Endothelial cell (in vitro differentiated cells): ENCODE measurements around the gene RASA1. TPM values are rescaled to one million over a fixed set of nuclear protein-coding genes. Genes with fewer than 3 reads are reported as not detected.

ENCODE experiments used
- DNase-seq: peaks from one replicate; pipeline ENCODE4 v3.0.0; 2021; ENCODE audit warnings: low spot score
- H3K27ac Mint-ChIP-seq: one replicate; pipeline ENCODE4 v1.8.0; 2021; ENCODE audit warnings: mixed read lengths, inconsistent platforms; ENCODE audit not compliant: unreplicated experiment
- H3K27me3 Mint-ChIP-seq: one replicate; pipeline ENCODE4 v1.8.0; 2021; ENCODE audit warnings: mild to moderate bottlenecking, moderate library complexity, mixed read lengths, inconsistent platforms; ENCODE audit not compliant: unreplicated experiment
- H3K36me3 Mint-ChIP-seq: one replicate; pipeline ENCODE4 v1.8.0; 2021; ENCODE audit warnings: mild to moderate bottlenecking, low read depth, mixed read lengths, inconsistent platforms; ENCODE audit not compliant: unreplicated experiment
- H3K4me1 Mint-ChIP-seq: one replicate; pipeline ENCODE4 v1.8.0; 2021; ENCODE audit warnings: mild to moderate bottlenecking, mixed read lengths, inconsistent platforms; ENCODE audit not compliant: unreplicated experiment
- H3K4me3 Mint-ChIP-seq: one replicate; pipeline ENCODE4 v1.8.0; 2021; ENCODE audit warnings: mild to moderate bottlenecking, mixed read lengths, inconsistent platforms; ENCODE audit not compliant: unreplicated experiment
- H3K9me3 Mint-ChIP-seq: one replicate; pipeline ENCODE4 v1.8.0; 2021; ENCODE audit warnings: mixed read lengths, inconsistent platforms; ENCODE audit not compliant: unreplicated experiment
- total RNA-seq: library from RNA; stranded (reverse); fragmentation: NEBNext Ultra II Directional; extraction: Animal tissue kit (Norgen Biotek cat#: 25700); gene quantifications from one replicate; pipeline ENCODE4 v1.2.1, GENCODE V29; 2021; ENCODE audit not compliant: unreplicated experiment
- TF ChIP-seq, protein P1 (sequence below): fragments of 200-600 bp; sonication (generic); IDR thresholded peaks from one replicate; pipeline ENCODE4 v1.5.0; 2021; ENCODE audit warnings: antibody characterized with exemption; ENCODE audit not compliant: unreplicated experiment

Gene RASA1
- total RNA-seq, 1 donor from 2014 or later: 48.7 TPM

GRCh38 chr5:87418506-87418905, 150.8 kb downstream of the RASA1 start:
- TF ChIP-seq, protein P1, sequence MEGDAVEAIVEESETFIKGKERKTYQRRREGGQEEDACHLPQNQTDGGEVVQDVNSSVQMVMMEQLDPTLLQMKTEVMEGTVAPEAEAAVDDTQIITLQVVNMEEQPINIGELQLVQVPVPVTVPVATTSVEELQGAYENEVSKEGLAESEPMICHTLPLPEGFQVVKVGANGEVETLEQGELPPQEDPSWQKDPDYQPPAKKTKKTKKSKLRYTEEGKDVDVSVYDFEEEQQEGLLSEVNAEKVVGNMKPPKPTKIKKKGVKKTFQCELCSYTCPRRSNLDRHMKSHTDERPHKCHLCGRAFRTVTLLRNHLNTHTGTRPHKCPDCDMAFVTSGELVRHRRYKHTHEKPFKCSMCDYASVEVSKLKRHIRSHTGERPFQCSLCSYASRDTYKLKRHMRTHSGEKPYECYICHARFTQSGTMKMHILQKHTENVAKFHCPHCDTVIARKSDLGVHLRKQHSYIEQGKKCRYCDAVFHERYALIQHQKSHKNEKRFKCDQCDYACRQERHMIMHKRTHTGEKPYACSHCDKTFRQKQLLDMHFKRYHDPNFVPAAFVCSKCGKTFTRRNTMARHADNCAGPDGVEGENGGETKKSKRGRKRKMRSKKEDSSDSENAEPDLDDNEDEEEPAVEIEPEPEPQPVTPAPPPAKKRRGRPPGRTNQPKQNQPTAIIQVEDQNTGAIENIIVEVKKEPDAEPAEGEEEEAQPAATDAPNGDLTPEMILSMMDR: no peak
- H3K4me1 Mint-ChIP-seq: no peaks in the 10 kb centered on the region
- H3K27ac Mint-ChIP-seq: no peak overlapping the region
- DNase-seq: no peak
- H3K27me3 Mint-ChIP-seq: no peaks in the 10 kb centered on the region
- no peak overlapping the region for H3K4me3 Mint-ChIP-seq
- H3K9me3 Mint-ChIP-seq: no peaks in the 10 kb centered on the region
- H3K36me3 Mint-ChIP-seq: no peaks in the 10 kb centered on the region

GRCh38 chr5:87421307-87421706, 153.6 kb downstream of the RASA1 start:
- Mint-ChIP-seq H3K4me3 (no peak overlapping the region), H3K9me3 (no peaks in the 10 kb centered on the region), H3K27ac (no peak overlapping the region), H3K4me1 (no peaks in the 10 kb centered on the region), H3K27me3 (peaks cover 2% of the 10 kb centered on the region), H3K36me3 (no peaks in the 10 kb centered on the region)
- TF ChIP-seq, protein P1: no peak
- no peak for DNase-seq

DNA sequence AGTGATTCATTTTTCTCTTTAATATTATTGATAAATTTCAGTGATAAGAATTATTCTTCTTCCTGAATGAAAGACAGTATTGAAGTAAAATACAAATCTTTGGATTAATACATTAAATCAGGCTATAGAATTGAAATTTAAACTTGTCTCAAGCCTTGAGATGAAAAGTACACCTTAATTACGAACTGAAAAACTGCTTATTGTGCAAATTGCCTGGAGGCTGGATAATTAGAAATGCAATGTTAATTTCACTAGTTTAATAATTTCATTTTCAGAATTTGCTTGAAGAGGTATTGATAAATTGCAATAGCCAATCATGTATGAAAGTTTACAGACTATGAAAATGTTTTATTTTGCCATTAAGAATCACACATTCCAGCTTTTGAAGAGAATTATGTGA, 156.1 kb downstream of the RASA1 start:
- TF ChIP-seq, protein P1: no peak
- Mint-ChIP-seq H3K36me3 (no peaks in the 10 kb centered on the region), H3K4me3 (no peak overlapping the region), H3K27ac (no peak overlapping the region), H3K4me1 (no peaks in the 10 kb centered on the region), H3K27me3 (peaks cover 3% of the 10 kb centered on the region), H3K9me3 (no peaks in the 10 kb centered on the region)
- DNase-seq: no peak

DNA sequence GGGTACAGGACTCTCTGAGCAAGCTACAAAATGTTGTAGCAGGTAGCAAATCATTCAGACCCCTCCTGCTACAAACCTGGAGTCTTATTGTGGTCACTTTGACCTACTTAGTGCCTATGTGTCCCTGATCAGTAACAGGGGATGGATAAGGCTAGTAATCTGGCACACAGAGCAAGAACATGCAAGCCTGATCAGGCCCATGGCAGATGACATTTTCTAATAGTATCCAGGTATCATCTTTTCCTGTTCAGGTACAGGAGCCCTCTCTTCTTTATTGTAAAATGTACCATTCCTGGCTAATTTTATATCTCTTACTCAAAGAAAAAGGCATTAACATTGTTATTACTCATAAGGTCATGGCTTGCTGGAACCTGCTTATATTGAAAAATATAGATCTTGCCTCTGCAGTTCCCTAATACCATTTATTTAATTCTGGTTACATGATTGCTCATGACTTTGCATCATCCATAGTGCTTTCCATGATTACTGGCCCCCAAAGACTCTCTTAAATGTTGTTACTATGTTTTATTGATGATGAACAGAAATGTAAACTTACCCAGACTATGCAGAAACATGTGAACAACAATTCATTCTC, 163.3 kb downstream of the RASA1 start:
- Mint-ChIP-seq H3K4me1 (no peaks in the 10 kb centered on the region), H3K9me3 (no peaks in the 10 kb centered on the region), H3K27me3 (peaks cover 2% of the 10 kb centered on the region), H3K4me3 (no peak overlapping the region), H3K27ac (no peak overlapping the region), H3K36me3 (no peaks in the 10 kb centered on the region)
- TF ChIP-seq, protein P1: no peak
- DNase-seq: no peak

GRCh38 chr5:87432460-87432859, 164.8 kb downstream of the RASA1 start:
- Mint-ChIP-seq H3K36me3 (no peaks in the 10 kb centered on the region), H3K27me3 (peaks cover 2% of the 10 kb centered on the region), H3K27ac (no peak overlapping the region), H3K4me3 (no peak overlapping the region), H3K9me3 (no peaks in the 10 kb centered on the region), H3K4me1 (no peaks in the 10 kb centered on the region)
- no peak for DNase-seq
- TF ChIP-seq, protein P1: no peak
